ENCODE data around the gene WDR37. TPM values are rescaled to one million over a fixed set of nuclear protein-coding genes. Genes with fewer than 3 reads are reported as not detected.

The WDR37 gene
- total RNA-seq, 1 experiment from 2014 or later, result 20.6 TPM

DNA sequence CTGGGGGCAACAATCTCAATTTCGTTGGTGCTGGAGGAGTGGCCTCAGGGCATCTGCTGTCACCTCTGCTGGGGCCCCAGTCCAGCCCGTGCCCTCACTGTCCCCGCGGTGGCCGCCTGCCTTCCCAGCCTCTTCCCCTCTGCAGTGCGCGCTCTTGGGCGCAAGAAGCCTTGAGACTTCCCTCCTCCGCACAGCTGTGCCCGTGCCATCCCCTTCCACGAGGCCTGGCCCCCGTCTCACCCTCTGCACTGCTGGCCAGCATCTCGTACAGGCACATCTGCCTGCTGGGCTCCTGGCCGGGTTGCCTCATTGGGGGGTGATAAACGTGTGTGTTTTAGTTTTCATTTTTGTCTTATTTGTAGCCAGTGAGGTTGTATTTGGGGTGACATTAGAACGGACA, 44.5 kb upstream of the WDR37 start:
- H3K27me3 ChIP-seq (replicated peaks; ENCODE audit: control insufficient read depth, insufficient read depth, low read length), result no peaks in the 10 kb centered on the region
- no peaks in the 10 kb centered on the region for H3K9me3 Mint-ChIP-seq (ENCODE audit: unreplicated experiment)
- no TSS peak for BruUV-seq (replicated peaks)
- peaks cover 8% of the 10 kb centered on the region for H3K36me3 ChIP-seq (ENCODE audit: control insufficient read depth, insufficient read depth, low read length)
- H3K4me3 Mint-ChIP-seq (ENCODE audit: unreplicated experiment), result no peak overlapping the region
- H3K4me1 Mint-ChIP-seq (ENCODE audit: low read depth, unreplicated experiment), result no peaks in the 10 kb centered on the region
- H3K4me3 ChIP-seq (ENCODE audit: low read depth, low read length), result no peak overlapping the region
- no peaks in the 10 kb centered on the region for H3K9me3 ChIP-seq
- peaks cover 100% of the 10 kb centered on the region for H3K36me3 Mint-ChIP-seq (ENCODE audit: insufficient read depth, unreplicated experiment)
- no peaks in the 10 kb centered on the region for H3K27me3 Mint-ChIP-seq (ENCODE audit: insufficient read depth, unreplicated experiment)
- no peaks in the 10 kb centered on the region for H3K4me1 ChIP-seq
- no peak for TF ChIP-seq CTCF (IDR thresholded peaks at IDR 0.05; ENCODE audit: insufficient read depth in 1 of 2, low read depth in 1 of 2, low read length in 1 of 2, severe bottlenecking in 1 of 2, unreplicated experiment in 1 of 2)
- DNase-seq, result no peak
- ChIA-PET POLR2A (no interaction called here), CTCF (no interaction called here)
- peak overlapping the region; percentile 71 for H3K27ac Mint-ChIP-seq (ENCODE audit: unreplicated experiment)
- intact Hi-C loops (cut with micrococcal nuclease; ENCODE audit: unreplicated experiment), result no loop called here

DNA sequence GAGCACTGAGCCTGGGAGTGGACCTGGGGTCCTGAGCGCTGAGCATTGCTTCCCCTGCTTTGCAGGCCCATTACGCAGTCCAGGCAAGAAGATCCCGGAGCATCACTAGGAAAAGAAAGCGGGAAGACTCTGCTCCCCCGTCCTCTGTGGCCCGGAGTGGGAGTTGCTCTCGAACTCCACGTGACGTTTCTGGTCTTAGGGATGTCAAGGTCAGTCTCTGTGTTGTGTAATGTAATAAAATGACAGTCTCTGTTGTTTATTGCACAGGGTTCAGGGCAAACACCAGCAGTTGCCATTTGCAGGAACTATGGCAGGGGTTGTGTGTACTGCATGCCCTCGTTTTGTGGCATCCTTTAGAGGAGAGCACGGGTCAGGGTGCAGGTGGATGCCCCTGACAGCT, 40.5 kb upstream of the WDR37 start:
- no peaks in the 10 kb centered on the region for H3K4me1 ChIP-seq
- H3K36me3 ChIP-seq (ENCODE audit: control insufficient read depth, insufficient read depth, low read length), result peaks cover 5% of the 10 kb centered on the region
- no peaks in the 10 kb centered on the region for H3K9me3 ChIP-seq
- Mint-ChIP-seq H3K4me3 (ENCODE audit: unreplicated experiment) (no peak overlapping the region), H3K9me3 (ENCODE audit: unreplicated experiment) (no peaks in the 10 kb centered on the region), H3K27ac (ENCODE audit: unreplicated experiment) (no peak overlapping the region), H3K27me3 (ENCODE audit: insufficient read depth, unreplicated experiment) (no peaks in the 10 kb centered on the region), H3K36me3 (ENCODE audit: insufficient read depth, unreplicated experiment) (peaks cover 100% of the 10 kb centered on the region), H3K4me1 (ENCODE audit: low read depth, unreplicated experiment) (no peaks in the 10 kb centered on the region)
- intact Hi-C loops (cut with micrococcal nuclease; ENCODE audit: unreplicated experiment), result no loop called here
- DNase-seq, result no peak
- ChIA-PET POLR2A (no interaction called here), CTCF (interaction anchor here (0.6 kb wide), 1 partner anchor 34 kb away, joined by 3 read pairs; no protein-coding TSS in a partner anchor)
- BruUV-seq (replicated peaks), result no TSS peak
- TF ChIP-seq CTCF (IDR thresholded peaks at IDR 0.05; ENCODE audit: insufficient read depth in 1 of 2, low read depth in 1 of 2, low read length in 1 of 2, severe bottlenecking in 1 of 2, unreplicated experiment in 1 of 2), result no peak
- no peaks in the 10 kb centered on the region for H3K27me3 ChIP-seq (replicated peaks; ENCODE audit: control insufficient read depth, insufficient read depth, low read length)
- H3K4me3 ChIP-seq (ENCODE audit: low read depth, low read length), result no peak overlapping the region

GRCh38 chr10:1019362-1019761, 36.8 kb upstream of the WDR37 start:
- Mint-ChIP-seq H3K4me1 (ENCODE audit: low read depth, unreplicated experiment) (no peaks in the 10 kb centered on the region), H3K27ac (ENCODE audit: unreplicated experiment) (no peak overlapping the region), H3K9me3 (ENCODE audit: unreplicated experiment) (no peaks in the 10 kb centered on the region), H3K4me3 (ENCODE audit: unreplicated experiment) (no peak overlapping the region), H3K27me3 (ENCODE audit: insufficient read depth, unreplicated experiment) (no peaks in the 10 kb centered on the region), H3K36me3 (ENCODE audit: insufficient read depth, unreplicated experiment) (peaks cover 81% of the 10 kb centered on the region)
- TF ChIP-seq CTCF (IDR thresholded peaks at IDR 0.05; ENCODE audit: insufficient read depth in 1 of 2, low read depth in 1 of 2, low read length in 1 of 2, severe bottlenecking in 1 of 2, unreplicated experiment in 1 of 2), result no peak
- Histone ChIP-seq H3K9me3 (no peaks in the 10 kb centered on the region), H3K36me3 (ENCODE audit: control insufficient read depth, insufficient read depth, low read length) (no peaks in the 10 kb centered on the region; the same call in 1 of the 2 replicates), H3K4me1 (no peaks in the 10 kb centered on the region), H3K27me3 (replicated peaks; ENCODE audit: control insufficient read depth, insufficient read depth, low read length) (no peaks in the 10 kb centered on the region), H3K4me3 (ENCODE audit: low read depth, low read length) (no peak overlapping the region)
- DNase-seq, result no peak
- ChIA-PET CTCF (no interaction called here), POLR2A (interaction anchor here (0.7 to 0.8 kb wide), 2 partner anchors 30 to 514 kb away, joined by 3 to 4 read pairs; partner anchors contain the start of gene IDI1)
- BruUV-seq (replicated peaks), result TSS peak; percentile 2
- intact Hi-C loops (cut with micrococcal nuclease; ENCODE audit: unreplicated experiment), result no loop called here
